Upper lobe of left lung (tissue), 6 donors: ENCODE results near the gene PEX10. TPM values are rescaled to one million over a fixed set of nuclear protein-coding genes. Genes with fewer than 3 reads are reported as not detected.

Source experiments
- ATAC-seq, 2 donors: fragments of 200-7000 bp; cut with Tn5 transposase; one replicate each; pipeline ENCODE4 v1.9.1; 2022; ENCODE audit warnings: mild to moderate bottlenecking in 2 of 2, moderate library complexity in 2 of 2; ENCODE audit not compliant: low FRiP score in 2 of 2
- DNase-seq, 2 donors: peaks; one replicate each; pipeline ENCODE4 v3.0.0-alpha.2; 2019 to 2020
- H3K27ac ChIP-seq, 4 donors: fragments of 200-600 bp; sonication (generic); one replicate each; pipeline ENCODE4 v1.5.1; 2016 to 2019
- H3K27me3 ChIP-seq, 4 donors: fragments of 200-600 bp; sonication (generic); one replicate each; pipeline ENCODE4 v1.5.1; 2017 to 2019
- H3K36me3 ChIP-seq, 4 donors: fragments of 200-600 bp; sonication (generic); one replicate each; pipeline ENCODE4 v1.5.1; 2016 to 2019
- H3K4me1 ChIP-seq, 4 donors: fragments of 200-600 bp; sonication (generic); one replicate each; pipeline ENCODE4 v1.5.1; 2018 to 2019
- H3K4me3 ChIP-seq, 4 donors: fragments of 200-600 bp; sonication (generic); one replicate each; pipeline ENCODE4 v1.5.1; 2017 to 2019; ENCODE audit warnings: mild to moderate bottlenecking in 2 of 4, moderate library complexity in 1 of 4
- H3K9me3 ChIP-seq, 4 donors: fragments of 200-600 bp; sonication (generic); one replicate each; pipeline ENCODE4 v1.5.1; 2018 to 2019
- EP300 ChIP-seq, 4 donors: sonication (generic); formaldehyde crosslinking; IDR thresholded peaks; one replicate each; pipeline ENCODE4 v1.5.1; 2017; ENCODE audit warnings: antibody characterized with exemption in 4 of 4, control low read depth in 2 of 4
- POLR2A ChIP-seq, 4 donors: fragments of 450-650 bp; IDR thresholded peaks; one replicate each; pipeline ENCODE4 v1.5.1; 2016 to 2017; ENCODE audit warnings: antibody characterized with exemption in 4 of 4, mild to moderate bottlenecking in 2 of 4
- POLR2AphosphoS5 ChIP-seq, 2 donors: sonication (generic); formaldehyde crosslinking; IDR thresholded peaks; one replicate each; pipeline ENCODE4 v1.5.1; 2017; ENCODE audit warnings: antibody characterized with exemption in 2 of 2
- WGBS, 2 donors: methylation state at CpG; one replicate each; pipeline ENCODE4 v1.1.5; 2017 to 2018; 5-methylcytosine and 5-hydroxymethylcytosine counted together
- total RNA-seq, 6 donors: library from RNA; depleted of rRNA in 4 of 6; stranded (reverse); fragments of >200 nt in 4 of 6; gene quantifications; one replicate each; pipeline versions ENCODE4 v1.1.0 to v1.2.1, GENCODE V29; 2016 to 2021
- TF ChIP-seq, protein P1 (sequence below), 6 experiments: fragments of 450-650 bp in 4 of 6; fragments of 200-600 bp in 2 of 6; sonication (generic) in 2 of 6; IDR thresholded peaks; one replicate each; pipeline ENCODE4 v1.5.1; 2016 to 2019; ENCODE audit warnings: antibody characterized with exemption in 6 of 6
- donor health status: DM: no; HTN: no; CAD: no; lungs with moderate emphysema.
- donor health status: DM: no; HTN: yes; CAD: no; lungs with severe emphysema.

The PEX10 gene
- total RNA-seq, 6 donors from 2014 or later: 15.7 to 32.1 (median 19.9) TPM

DNA sequence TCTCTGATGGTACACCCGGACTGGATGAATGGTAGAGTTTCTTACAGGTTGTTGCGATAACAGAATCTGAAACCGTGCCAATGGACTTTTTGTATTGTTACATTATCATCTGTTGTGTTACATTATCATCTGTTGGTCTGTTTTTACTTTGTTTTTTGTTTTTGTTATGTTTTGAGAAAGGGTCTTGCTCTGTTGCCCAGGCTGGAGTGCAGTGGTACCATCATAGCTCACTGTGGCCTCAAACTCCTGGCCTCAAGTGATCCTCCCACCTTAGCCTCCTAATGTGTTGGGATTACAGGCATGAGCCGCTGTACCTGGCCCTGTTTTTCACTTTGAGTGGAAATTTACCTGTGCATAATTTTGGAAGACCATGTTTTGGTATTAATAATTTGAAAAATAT, 10.2 kb upstream of the PEX10 start:
- 86 to 93% methylated on average over 4 of the region's 4 CpGs for WGBS, 2 donors
- no peaks in the 10 kb centered on the region for H3K4me1 ChIP-seq
- no peak overlapping the region for H3K27ac ChIP-seq
- H3K9me3 ChIP-seq: peaks cover 0 to 11% (median 0%) of the 10 kb centered on the region in 4 donors
- no peak for DNase-seq
- H3K27me3 ChIP-seq: peaks cover 0 to 6% (median under 1%) of the 10 kb centered on the region in 4 donors
- no peak for ATAC-seq
- TF ChIP-seq EP300 (IDR thresholded peaks at IDR 0.05) (no peak), POLR2AphosphoS5 (IDR thresholded peaks at IDR 0.05) (no peak), POLR2A (IDR thresholded peaks at IDR 0.05) (no peak)
- TF ChIP-seq, protein P1, sequence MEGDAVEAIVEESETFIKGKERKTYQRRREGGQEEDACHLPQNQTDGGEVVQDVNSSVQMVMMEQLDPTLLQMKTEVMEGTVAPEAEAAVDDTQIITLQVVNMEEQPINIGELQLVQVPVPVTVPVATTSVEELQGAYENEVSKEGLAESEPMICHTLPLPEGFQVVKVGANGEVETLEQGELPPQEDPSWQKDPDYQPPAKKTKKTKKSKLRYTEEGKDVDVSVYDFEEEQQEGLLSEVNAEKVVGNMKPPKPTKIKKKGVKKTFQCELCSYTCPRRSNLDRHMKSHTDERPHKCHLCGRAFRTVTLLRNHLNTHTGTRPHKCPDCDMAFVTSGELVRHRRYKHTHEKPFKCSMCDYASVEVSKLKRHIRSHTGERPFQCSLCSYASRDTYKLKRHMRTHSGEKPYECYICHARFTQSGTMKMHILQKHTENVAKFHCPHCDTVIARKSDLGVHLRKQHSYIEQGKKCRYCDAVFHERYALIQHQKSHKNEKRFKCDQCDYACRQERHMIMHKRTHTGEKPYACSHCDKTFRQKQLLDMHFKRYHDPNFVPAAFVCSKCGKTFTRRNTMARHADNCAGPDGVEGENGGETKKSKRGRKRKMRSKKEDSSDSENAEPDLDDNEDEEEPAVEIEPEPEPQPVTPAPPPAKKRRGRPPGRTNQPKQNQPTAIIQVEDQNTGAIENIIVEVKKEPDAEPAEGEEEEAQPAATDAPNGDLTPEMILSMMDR (IDR thresholded peaks at IDR 0.05): no peak
- no peaks in the 10 kb centered on the region for H3K36me3 ChIP-seq
- no peak overlapping the region for H3K4me3 ChIP-seq

DNA sequence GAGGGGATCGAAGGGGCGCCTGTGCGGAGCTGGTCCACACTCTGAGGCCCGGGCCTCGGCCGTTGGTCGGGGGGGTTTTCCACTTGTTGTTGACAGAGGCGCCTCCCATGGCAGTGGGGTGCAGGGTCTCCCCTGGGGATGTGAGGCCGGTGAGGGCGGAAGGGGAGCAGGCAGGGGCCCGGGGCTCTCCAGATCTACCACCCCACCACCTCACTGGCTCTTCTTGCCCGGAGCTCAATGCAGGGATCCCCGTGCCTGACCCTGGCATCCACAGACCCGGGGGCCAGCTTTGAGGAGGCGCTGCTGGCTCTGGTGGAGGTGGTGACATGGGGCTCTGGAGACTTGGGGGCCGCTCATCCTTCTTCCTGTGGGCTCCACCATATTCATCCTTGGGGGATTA, 7.1 kb upstream of the PEX10 start:
- no peak overlapping the region for H3K27ac ChIP-seq
- H3K36me3 ChIP-seq: no peaks in the 10 kb centered on the region
- no peak for ATAC-seq
- 80 to 81% methylated on average over 3 to 11 of the region's 16 CpGs for WGBS, 2 donors
- DNase-seq: peak in 1 of 2 donors; percentile 64
- H3K27me3 ChIP-seq: peaks cover 0 to 11% (median 3%) of the 10 kb centered on the region in 4 donors
- TF ChIP-seq, protein P1 (IDR thresholded peaks at IDR 0.05): no peak
- no peak for TF ChIP-seq EP300 (IDR thresholded peaks at IDR 0.05)
- TF ChIP-seq POLR2AphosphoS5 (IDR thresholded peaks at IDR 0.05): no peak
- peaks cover 0 to 11% (median 0%) of the 10 kb centered on the region in 4 donors for H3K9me3 ChIP-seq
- H3K4me3 ChIP-seq: no peak overlapping the region
- peaks cover 2 to 8% (median 5%) of the 10 kb centered on the region in 4 donors for H3K4me1 ChIP-seq

DNA sequence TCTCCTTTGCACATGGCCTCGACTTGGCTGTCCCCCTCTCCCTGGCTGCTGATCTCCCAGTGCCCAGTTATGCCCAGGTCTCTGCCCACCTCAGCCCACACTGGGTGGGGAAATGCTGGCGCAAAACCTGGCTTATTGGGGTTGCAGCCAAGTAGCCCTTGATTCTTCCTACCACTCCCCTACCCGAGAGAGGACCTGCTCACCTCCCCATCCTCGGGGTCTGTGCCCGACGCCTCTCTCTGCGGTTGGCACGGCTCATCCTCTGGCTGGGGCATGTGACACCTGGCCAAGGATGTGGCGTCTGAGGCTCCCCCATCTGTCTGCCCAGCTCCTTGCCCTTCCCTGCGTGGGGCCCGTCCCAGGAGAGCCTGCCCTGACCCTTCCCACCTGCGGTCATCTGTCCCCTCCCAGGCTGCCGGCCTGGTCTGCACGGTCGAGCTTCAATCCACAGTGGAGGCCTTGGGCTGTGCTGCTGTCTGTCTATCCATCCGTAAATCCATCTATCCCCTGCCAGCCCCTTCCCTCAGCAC, 6.5 kb upstream of the PEX10 start:
- Histone ChIP-seq H3K9me3 (peaks cover 0 to 11% (median 0%) of the 10 kb centered on the region in 4 donors), H3K27ac (no peak overlapping the region), H3K36me3 (no peaks in the 10 kb centered on the region), H3K27me3 (peaks cover 0 to 11% (median 3%) of the 10 kb centered on the region in 4 donors), H3K4me1 (peaks cover 8 to 14% (median 11%) of the 10 kb centered on the region in 4 donors), H3K4me3 (no peak overlapping the region)
- ATAC-seq (no peak), DNase-seq (peak in 1 of 2 donors; percentile 59)
- no peak for TF ChIP-seq POLR2AphosphoS5 (IDR thresholded peaks at IDR 0.05)
- TF ChIP-seq EP300 (IDR thresholded peaks at IDR 0.05): no peak
- TF ChIP-seq, protein P1 (IDR thresholded peaks at IDR 0.05): no peak
- TF ChIP-seq POLR2A (IDR thresholded peaks at IDR 0.05): no peak
- WGBS, 2 donors: 77 to 88% methylated on average over 13 to 14 of the region's 16 CpGs

DNA sequence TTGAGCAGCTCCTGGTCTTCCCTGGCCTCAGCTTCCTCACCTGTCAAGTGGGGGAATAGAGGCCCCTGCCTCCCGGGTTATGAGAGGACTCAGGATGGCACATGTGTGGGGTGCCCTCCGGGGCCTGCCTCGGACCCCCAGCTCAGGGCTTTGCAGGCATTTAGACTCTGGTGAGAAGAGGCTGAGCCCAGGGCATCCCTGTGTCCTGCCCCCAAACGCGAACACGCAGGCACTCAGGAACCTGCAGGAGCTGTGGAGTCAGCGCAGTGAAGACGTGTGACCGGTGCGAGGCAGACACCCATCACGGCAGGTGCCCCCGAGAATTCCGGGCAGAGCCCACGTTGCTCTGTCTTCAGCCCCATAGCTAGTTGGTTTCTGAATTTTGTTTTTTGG, 5.5 kb upstream of the PEX10 start:
- Histone ChIP-seq H3K4me1 (peaks cover 18 to 24% (median 20%) of the 10 kb centered on the region in 4 donors), H3K36me3 (no peaks in the 10 kb centered on the region), H3K4me3 (no peak overlapping the region), H3K27ac (no peak overlapping the region), H3K9me3 (peaks cover 0 to under 1% (median 0%) of the 10 kb centered on the region in 4 donors), H3K27me3 (peaks cover 0 to 11% (median 3%) of the 10 kb centered on the region in 4 donors)
- TF ChIP-seq POLR2A (IDR thresholded peaks at IDR 0.05) (no peak), POLR2AphosphoS5 (IDR thresholded peaks at IDR 0.05) (no peak), EP300 (IDR thresholded peaks at IDR 0.05) (no peak)
- TF ChIP-seq, protein P1 (IDR thresholded peaks at IDR 0.05): no peak
- no peak for ATAC-seq
- WGBS, 2 donors: 78 to 81% methylated on average over 11 to 14 of the region's 14 CpGs
- DNase-seq: peak in 1 of 2 donors; percentile 67
